ENCODE results near the gene SLC24A1. TPM values are rescaled to one million over a fixed set of nuclear protein-coding genes. Genes with fewer than 3 reads are reported as not detected.

Gene SLC24A1
- total RNA-seq, 2 experiments from 2014 or later, result 6.4 to 7.8 TPM

DNA sequence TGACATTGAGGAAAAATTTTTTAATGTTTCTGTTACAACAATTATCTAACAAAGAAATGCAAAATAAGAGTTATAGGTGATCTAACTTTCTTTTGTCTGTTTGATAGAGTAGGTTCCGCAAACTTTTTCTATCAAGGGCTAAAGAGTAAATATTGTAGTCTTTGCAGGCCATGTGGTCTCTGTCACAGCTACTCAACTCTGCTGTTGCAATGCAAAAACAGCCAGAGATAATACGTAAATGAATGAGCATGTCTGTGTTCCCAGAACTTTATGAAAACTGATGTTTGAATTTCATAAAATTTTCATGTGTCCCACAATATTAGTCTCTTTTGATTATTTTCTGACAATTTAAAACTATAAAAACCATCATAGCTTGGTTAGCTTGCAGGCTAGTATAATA lies 73.3 kb downstream of the SLC24A1 start:
- ChIA-PET CTCF (interaction anchor here (0.6 kb wide), 1 partner anchor 58 kb away, joined by 3 read pairs; no protein-coding TSS in a partner anchor), POLR2A (no interaction called here)

Other genes starting within 250 kb of the SLC24A1 start
- not detected for gene IGDCC3, start 243.9 kb upstream of the SLC24A1 start, total RNA-seq
- gene IGDCC4, start 199.0 kb upstream of the SLC24A1 start, total RNA-seq, result under 1 TPM; 0.27 to 0.29 TPM
- gene DPP8, start 104.2 kb upstream of the SLC24A1 start, total RNA-seq, result 10 to 100 TPM; 29.5 to 29.8 TPM
- gene HACD3, start 91.5 kb upstream of the SLC24A1 start, total RNA-seq, result 10 to 100 TPM; 47.3 to 47.9 TPM
- 10 to 100 TPM; 59.2 to 62.3 TPM for gene INTS14, start 10.8 kb upstream of the SLC24A1 start, total RNA-seq
- 10 to 100 TPM; 48.5 to 51.5 TPM for gene DENND4A, start 170.4 kb downstream of the SLC24A1 start, total RNA-seq
- 100 to 1,000 TPM; 139 to 143 TPM for gene RAB11A, start 247.6 kb downstream of the SLC24A1 start, total RNA-seq